ENCODE measurements around the gene IFIT2. TPM values are rescaled to one million over a fixed set of nuclear protein-coding genes. Genes with fewer than 3 reads are reported as not detected.
"Not testable (repeated sequence)": the region's sequence is repeated elsewhere in the genome, so short reads cannot be mapped to it uniquely, and the experiment has no call there.

Gene IFIT2, protein sequence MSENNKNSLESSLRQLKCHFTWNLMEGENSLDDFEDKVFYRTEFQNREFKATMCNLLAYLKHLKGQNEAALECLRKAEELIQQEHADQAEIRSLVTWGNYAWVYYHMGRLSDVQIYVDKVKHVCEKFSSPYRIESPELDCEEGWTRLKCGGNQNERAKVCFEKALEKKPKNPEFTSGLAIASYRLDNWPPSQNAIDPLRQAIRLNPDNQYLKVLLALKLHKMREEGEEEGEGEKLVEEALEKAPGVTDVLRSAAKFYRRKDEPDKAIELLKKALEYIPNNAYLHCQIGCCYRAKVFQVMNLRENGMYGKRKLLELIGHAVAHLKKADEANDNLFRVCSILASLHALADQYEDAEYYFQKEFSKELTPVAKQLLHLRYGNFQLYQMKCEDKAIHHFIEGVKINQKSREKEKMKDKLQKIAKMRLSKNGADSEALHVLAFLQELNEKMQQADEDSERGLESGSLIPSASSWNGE
- total RNA-seq, result 10 to 100 TPM; 16.0 to 34.4 TPM

DNA sequence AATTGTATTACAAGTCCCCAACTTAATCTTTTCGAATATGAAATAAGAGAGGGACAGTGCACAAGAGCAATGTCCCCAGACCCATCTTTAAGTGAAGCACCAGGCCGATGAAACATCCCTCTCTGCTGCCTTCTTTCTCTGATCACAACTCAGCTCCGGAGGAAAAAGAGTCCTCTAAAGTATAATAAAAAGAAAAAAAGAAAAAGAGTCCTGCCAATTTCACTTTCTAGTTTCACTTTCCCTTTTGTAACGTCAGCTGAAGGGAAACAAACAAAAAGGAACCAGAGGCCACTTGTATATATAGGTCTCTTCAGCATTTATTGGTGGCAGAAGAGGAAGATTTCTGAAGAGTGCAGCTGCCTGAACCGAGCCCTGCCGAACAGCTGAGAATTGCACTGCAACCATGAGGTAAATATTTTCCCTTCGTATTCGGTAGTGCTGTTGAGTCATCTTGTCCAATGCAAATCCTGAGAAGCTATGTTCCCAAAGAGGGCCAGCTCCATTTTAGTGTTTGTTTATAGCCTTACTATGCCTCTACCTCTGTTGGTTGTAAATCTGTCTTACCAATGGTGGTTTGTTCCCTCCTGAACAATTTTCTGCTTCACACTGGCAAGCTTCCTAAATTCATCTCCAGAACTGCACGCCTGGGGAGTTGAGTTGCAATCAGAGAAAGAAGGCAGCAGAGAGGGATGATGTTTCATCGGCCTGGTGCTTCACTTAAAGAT is at the start of gene IFIT2:
IFIT2 (plus strand) TSS at position 326 of the 725 bp plus-strand sequence; CDS start at position 404, 78 bp downstream.
- Mint-ChIP-seq H3K4me3 (peak within 1 kb of the TSS; percentile 94), H3K9me3 (ENCODE audit: low read depth) (peaks cover 10% of the 10 kb centered on the region), H3K4me1 (peaks cover 37% of the 10 kb centered on the region), H3K36me3 (peaks cover 55% of the 10 kb centered on the region), H3K27ac (peak within 1 kb of the TSS; percentile 92), H3K27me3 (peaks cover 3% of the 10 kb centered on the region)
- ATAC-seq (peak; percentile 79), DNase-seq (peak; percentile 48)
- CTCF ChIA-PET, result interaction anchor here (0.8 to 1.5 kb wide), 6 partner anchors 9 to 87 kb away, joined by 3 to 8 read pairs (median 4); partner anchors contain the start of gene IFIT3

DNA sequence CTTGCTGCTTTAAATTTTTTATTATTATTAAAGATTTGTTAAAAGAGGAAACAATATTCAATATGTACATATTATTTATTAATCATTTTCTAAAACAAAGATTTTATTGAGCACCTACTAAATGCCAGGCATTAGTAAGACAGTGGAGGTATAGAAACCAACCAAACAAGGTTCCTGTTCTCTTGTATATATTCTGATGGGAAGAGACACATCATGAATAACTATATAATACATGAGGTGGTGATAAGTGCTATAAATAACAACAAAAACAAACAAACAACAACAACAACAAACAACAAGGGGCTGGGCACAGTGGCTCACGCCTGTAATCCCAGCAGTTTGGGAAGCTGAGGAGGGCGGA is 49.6 kb upstream of the IFIT2 start:
- peaks cover 10% of the 10 kb centered on the region for H3K9me3 Mint-ChIP-seq (ENCODE audit: low read depth)
- CTCF ChIA-PET, result interaction anchor here (0.7 to 1.8 kb wide), 7 partner anchors 78 to 310 kb away, joined by 3 to 7 read pairs (median 4); partner anchors contain the start of genes IFIT1 and IFIT5
- ATAC-seq, result no peak
- H3K27ac Mint-ChIP-seq, result no peak overlapping the region
- no peak for DNase-seq
- H3K36me3 Mint-ChIP-seq, result peaks cover 28% of the 10 kb centered on the region
- H3K4me1 Mint-ChIP-seq, result peaks cover 28% of the 10 kb centered on the region
- peaks cover 19% of the 10 kb centered on the region for H3K27me3 Mint-ChIP-seq
- H3K4me3 Mint-ChIP-seq, result no peak overlapping the region

DNA sequence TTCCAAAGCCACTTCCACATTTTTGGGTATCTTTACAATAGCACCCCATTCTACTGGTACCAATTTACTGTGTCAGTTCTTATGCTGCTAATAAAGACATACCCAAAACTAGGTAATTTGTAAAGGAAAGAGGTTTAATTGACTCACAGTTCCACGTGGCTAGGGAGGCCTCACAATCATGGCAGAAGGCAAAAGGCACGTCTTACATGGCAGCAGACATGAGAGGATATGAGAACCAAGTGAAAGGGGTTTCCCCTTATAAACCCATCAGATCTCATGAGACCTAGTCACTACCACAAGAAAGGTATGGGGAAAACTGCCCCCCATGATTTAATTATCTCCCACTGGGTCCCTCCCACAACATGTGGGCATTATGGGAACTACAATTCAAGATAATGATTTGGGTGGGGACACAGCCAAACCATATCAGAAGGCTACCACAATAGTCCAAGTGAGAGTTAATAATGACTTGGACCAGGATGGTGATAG is 46.7 kb upstream of the IFIT2 start:
- ATAC-seq; H3K4me3 Mint-ChIP-seq; H3K9me3 Mint-ChIP-seq (ENCODE audit: low read depth); CTCF ChIA-PET; H3K27ac Mint-ChIP-seq; DNase-seq: not testable (repeated sequence)
- H3K4me1 Mint-ChIP-seq, result peaks cover 16% of the 10 kb centered on the region
- H3K36me3 Mint-ChIP-seq, result peaks cover 21% of the 10 kb centered on the region
- peaks cover 35% of the 10 kb centered on the region for H3K27me3 Mint-ChIP-seq

DNA sequence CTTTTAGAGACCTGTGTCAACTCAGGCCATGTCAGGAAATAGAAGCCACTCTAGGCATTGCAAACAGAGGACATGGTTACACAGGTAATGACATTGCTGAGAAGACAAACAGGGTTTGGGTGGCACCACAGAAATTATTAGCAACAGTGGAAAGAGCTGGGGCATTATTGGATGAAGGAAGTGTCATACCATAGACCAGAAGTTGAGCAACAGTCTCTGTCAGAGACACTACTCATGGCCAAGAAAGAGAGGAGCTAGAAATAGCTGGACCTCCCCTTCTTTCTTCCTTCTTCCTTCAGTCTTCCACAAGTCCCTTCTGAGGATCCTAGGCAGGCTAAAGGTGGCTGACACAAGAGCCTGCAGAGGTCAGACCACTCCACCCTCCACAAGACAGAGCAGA is 46.1 kb upstream of the IFIT2 start:
- no peak for ATAC-seq
- peaks cover 21% of the 10 kb centered on the region for H3K36me3 Mint-ChIP-seq
- no peak overlapping the region for H3K27ac Mint-ChIP-seq
- no peak overlapping the region for H3K4me3 Mint-ChIP-seq
- CTCF ChIA-PET, result no interaction called here
- H3K27me3 Mint-ChIP-seq, result peaks cover 35% of the 10 kb centered on the region
- H3K9me3 Mint-ChIP-seq (ENCODE audit: low read depth), result peaks cover 10% of the 10 kb centered on the region
- H3K4me1 Mint-ChIP-seq, result peaks cover 14% of the 10 kb centered on the region
- DNase-seq, result no peak

DNA sequence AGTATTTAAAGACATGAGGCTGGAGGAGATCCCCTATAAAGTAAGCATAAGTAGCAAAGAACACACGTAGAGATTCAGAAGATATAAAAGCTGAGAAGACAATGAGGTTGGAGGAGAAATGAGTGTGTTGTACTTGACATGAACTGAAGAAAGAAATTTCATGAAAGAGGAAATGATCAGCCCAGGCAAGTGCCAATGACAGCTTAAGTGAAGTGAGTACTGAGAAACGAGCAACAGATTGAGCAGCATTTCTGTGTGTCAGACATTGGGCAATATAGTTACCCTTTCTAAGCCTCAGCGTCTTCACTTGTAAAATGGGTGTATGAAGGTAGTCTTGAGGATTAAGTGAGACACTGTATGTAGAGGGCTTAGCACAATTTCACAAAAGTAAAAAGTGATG is 45.5 kb upstream of the IFIT2 start:
- H3K27ac Mint-ChIP-seq, result no peak overlapping the region
- CTCF ChIA-PET, result interaction anchor here (0.8 kb wide), 1 partner anchor 114 kb away, joined by 4 read pairs; no protein-coding TSS in a partner anchor
- no peak for ATAC-seq
- H3K9me3 Mint-ChIP-seq (ENCODE audit: low read depth), result peaks cover 10% of the 10 kb centered on the region
- H3K4me3 Mint-ChIP-seq, result no peak overlapping the region
- H3K36me3 Mint-ChIP-seq, result peaks cover 21% of the 10 kb centered on the region
- H3K27me3 Mint-ChIP-seq, result peaks cover 35% of the 10 kb centered on the region
- DNase-seq, result no peak
- peaks cover 10% of the 10 kb centered on the region for H3K4me1 Mint-ChIP-seq

DNA sequence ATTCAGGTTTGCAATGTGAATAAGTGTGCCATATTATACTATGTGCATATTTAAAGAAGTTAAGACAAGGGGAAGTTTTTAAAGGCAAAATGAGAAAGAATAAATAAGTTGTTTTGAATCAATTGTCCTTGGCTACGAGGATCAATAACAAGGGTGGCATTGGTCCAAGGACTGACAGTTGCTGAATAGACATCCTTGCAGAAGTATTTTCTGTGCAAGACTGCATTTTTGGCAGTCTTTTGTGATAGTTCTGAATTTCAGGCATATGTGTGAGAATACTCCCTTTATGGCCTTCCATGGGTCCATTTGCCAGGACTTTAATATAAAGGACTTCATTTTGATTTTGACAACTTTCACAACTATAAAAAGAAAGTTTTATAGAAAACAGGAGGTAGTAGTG is 44.9 kb upstream of the IFIT2 start:
- Mint-ChIP-seq H3K36me3 (peaks cover 21% of the 10 kb centered on the region), H3K27me3 (peaks cover 35% of the 10 kb centered on the region), H3K4me1 (peaks cover 10% of the 10 kb centered on the region), H3K27ac (no peak overlapping the region), H3K9me3 (ENCODE audit: low read depth) (peaks cover 10% of the 10 kb centered on the region), H3K4me3 (no peak overlapping the region)
- DNase-seq (no peak), ATAC-seq (no peak)
- CTCF ChIA-PET, result interaction anchor here (0.8 kb wide), 1 partner anchor 113 kb away, joined by 4 read pairs; no protein-coding TSS in a partner anchor

DNA sequence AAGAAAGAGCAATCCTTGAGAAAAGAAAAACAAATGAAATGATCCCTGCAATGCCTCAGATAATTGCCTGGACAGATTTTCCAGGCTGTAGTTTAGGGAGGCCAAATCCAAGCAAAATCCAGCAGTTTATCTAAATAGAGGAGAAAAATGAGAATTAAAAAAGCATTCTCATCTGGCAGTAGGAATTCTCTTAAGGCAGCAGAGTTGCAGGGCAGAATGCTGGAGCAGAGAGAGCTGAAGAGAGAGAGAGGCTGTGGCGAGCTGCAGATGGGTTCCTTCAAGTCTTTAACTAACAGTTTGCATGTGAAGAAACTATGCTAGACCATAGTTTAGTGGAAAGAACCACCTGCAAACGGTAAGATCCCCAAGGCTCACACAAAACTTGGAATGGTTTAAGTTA is 44.3 kb upstream of the IFIT2 start:
- CTCF ChIA-PET, result interaction anchor here (0.9 kb wide), 1 partner anchor 35 kb away, joined by 4 read pairs; no protein-coding TSS in a partner anchor
- Mint-ChIP-seq H3K4me3 (no peak overlapping the region), H3K27ac (no peak overlapping the region), H3K4me1 (peaks cover 8% of the 10 kb centered on the region), H3K36me3 (peaks cover 21% of the 10 kb centered on the region), H3K27me3 (peaks cover 35% of the 10 kb centered on the region), H3K9me3 (ENCODE audit: low read depth) (peaks cover 10% of the 10 kb centered on the region)
- ATAC-seq (no peak), DNase-seq (no peak)

DNA sequence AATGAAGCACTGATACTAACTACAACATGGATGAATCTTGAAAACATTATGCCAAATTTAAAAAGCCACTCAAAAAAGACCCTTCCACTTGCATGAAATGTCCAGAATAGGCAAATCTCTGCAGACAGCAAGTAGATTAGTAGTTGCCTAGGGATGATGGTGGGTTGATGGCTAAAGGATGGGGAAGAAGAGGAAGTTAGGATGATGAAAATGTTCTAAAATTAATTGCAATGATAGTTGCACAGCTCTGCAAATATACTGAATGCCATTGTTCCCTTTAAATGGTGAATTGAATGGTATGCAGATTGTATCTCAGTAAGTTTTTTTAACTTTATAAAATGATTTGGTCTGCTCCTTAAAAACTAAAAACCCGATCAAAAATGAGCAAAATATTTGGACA is 43.0 kb upstream of the IFIT2 start:
- peaks cover 8% of the 10 kb centered on the region for H3K4me1 Mint-ChIP-seq
- H3K27ac Mint-ChIP-seq, result no peak overlapping the region
- ATAC-seq, result no peak
- DNase-seq, result no peak
- peaks cover 7% of the 10 kb centered on the region for H3K9me3 Mint-ChIP-seq (ENCODE audit: low read depth)
- no peak overlapping the region for H3K4me3 Mint-ChIP-seq
- peaks cover 15% of the 10 kb centered on the region for H3K36me3 Mint-ChIP-seq
- CTCF ChIA-PET, result no interaction called here
- peaks cover 35% of the 10 kb centered on the region for H3K27me3 Mint-ChIP-seq

DNA sequence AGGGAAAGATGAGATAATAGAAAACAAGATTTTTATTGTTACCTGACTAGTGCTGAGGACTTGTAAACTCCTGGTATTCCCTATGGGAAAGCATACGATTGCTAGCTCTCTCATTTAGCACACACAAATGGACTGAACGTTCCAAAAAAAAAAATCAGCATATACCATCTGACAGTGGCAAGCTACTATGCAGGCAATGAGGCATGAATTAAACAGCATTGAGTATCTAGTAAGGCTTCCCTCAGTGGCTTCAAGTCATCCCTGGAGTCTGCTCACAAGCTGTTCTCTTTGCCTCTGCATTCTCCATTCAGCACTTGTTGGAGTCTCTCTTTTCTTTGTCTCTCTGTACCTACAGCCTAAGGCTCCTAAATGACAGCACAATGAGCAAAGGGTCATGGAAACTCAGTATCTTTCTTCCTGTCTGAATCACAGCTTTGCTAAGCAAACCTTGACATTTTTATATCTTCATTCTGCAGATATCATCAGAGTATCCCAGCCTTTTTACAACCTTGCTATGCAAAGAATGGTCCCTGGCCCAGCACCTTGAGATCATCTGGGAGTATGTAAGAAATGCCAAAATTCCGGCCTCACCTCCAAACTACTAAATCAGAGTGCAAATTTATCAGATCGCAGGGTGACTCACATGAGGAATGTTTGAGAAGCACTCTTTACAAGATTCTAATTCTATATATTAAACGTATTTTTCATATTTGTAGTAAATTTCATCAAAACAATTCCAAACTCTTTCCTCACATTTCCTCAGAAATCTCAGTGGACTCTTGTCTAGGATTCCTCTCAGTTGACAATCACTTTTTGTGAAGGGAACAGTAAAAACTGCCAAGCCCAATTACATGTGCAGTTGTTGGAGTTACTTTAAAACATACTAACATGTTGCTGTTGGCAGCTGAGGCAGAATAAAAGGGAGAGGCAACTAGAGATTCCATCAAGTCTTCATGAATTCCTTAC is 39.5 kb upstream of the IFIT2 start:
- CTCF ChIA-PET, result interaction anchor here (1.0 to 1.5 kb wide), 3 partner anchors 32 to 300 kb away, joined by 3 to 5 read pairs (median 4); no protein-coding TSS in a partner anchor

DNA sequence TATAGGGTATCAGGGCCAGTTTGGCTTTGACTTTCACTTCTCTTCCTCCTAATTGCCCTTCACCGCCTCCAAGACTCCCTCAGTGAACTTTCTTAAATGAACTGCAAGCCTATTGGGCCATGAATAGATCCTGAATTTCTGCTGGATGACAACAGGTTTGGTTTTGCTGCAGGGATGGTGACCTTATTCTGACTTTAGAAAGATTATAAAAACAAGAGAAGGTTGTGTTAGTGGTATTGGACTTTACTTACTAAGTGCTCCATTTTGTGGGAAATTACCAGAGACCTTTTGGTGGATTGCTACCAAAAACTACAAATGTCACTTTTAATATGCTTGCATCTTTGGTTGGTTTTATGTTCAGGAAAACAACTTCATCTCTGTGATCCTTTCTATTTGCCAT is 38.8 kb upstream of the IFIT2 start:
- Mint-ChIP-seq H3K9me3 (ENCODE audit: low read depth) (no peaks in the 10 kb centered on the region), H3K27ac (no peak overlapping the region), H3K4me1 (peaks cover 8% of the 10 kb centered on the region), H3K4me3 (no peak overlapping the region), H3K36me3 (peaks cover 3% of the 10 kb centered on the region), H3K27me3 (peaks cover 25% of the 10 kb centered on the region)
- CTCF ChIA-PET, result no interaction called here
- DNase-seq (no peak), ATAC-seq (no peak)

More for the DNA sequence above, 39.5 kb upstream of the IFIT2 start:
- Mint-ChIP-seq H3K9me3 (ENCODE audit: low read depth) (no peaks in the 10 kb centered on the region), H3K36me3 (peaks cover 3% of the 10 kb centered on the region), H3K4me3 (no peak overlapping the region), H3K27me3 (peaks cover 26% of the 10 kb centered on the region), H3K4me1 (peaks cover 8% of the 10 kb centered on the region), H3K27ac (no peak overlapping the region)
- DNase-seq, result no peak
- no peak for ATAC-seq

DNA sequence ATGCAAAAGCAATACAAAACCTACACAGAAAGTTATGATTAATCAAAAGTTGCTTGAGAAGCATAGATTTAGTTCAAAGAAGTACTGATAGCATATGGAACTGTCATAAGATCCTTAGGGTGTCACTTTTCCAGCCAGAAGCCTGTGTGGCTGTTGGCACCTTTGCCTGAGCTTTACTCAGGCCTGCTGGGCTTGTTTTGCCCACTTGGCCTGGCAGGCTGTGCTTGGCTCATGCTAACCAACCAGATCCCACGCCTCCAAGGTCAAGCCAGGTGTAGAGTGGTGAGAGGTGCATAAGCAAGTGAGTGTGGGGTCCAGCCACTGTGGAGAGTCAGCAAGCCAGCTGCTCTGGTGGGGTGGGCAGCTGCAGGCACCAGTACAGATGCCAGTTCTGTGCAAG is 38.3 kb upstream of the IFIT2 start:
- ATAC-seq (no peak), DNase-seq (no peak)
- no peak overlapping the region for H3K4me3 Mint-ChIP-seq
- H3K27me3 Mint-ChIP-seq, result peaks cover 22% of the 10 kb centered on the region
- H3K36me3 Mint-ChIP-seq, result peaks cover 3% of the 10 kb centered on the region
- CTCF ChIA-PET, result interaction anchor here (1.2 kb wide), 1 partner anchor 129 kb away, joined by 4 read pairs; the partner anchor contains the start of gene IFIT1
- H3K27ac Mint-ChIP-seq, result no peak overlapping the region
- no peaks in the 10 kb centered on the region for H3K9me3 Mint-ChIP-seq (ENCODE audit: low read depth)
- H3K4me1 Mint-ChIP-seq, result peaks cover 8% of the 10 kb centered on the region

DNA sequence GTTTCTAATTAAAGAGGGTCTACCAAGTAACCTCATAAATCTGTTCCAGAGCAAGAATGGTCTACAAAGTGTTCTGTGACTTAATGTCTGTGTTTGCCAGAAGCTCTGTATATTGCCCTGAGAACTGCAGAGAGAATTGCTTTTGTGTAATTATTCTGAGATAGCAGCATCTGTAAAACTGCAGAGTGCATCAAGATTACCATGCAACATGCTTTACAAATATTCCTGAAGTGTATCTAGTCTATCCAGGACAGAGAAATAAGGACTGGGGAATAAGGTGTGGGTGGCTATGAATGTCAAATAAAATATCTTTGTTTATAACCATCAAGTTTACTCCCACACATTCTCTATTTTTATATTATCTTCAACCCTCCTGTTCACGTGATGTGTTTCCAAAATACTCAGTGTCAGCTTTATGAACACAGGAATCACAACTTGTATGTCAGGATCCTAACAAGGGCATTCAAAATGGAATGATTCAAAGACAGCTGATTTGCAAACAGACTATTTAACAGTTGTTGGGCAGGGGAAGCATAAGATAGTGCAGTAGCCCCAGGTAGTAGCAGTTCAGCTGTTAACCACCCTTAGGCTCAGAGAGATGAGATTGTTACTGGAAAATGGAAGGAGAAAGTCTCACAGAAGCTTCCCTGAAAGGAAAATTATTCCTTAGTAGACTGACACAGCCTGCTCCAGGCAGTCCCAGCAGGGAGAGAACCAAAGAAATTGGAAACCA is 35.0 kb upstream of the IFIT2 start:
- H3K27ac Mint-ChIP-seq, result no peak overlapping the region
- CTCF ChIA-PET, result no interaction called here

More for the DNA sequence above, 35.0 kb upstream of the IFIT2 start:
- peaks cover 3% of the 10 kb centered on the region for H3K36me3 Mint-ChIP-seq
- DNase-seq (no peak), ATAC-seq (no peak)
- H3K4me3 Mint-ChIP-seq, result no peak overlapping the region
- H3K27me3 Mint-ChIP-seq, result peaks cover 20% of the 10 kb centered on the region
- no peaks in the 10 kb centered on the region for H3K9me3 Mint-ChIP-seq (ENCODE audit: low read depth)
- no peaks in the 10 kb centered on the region for H3K4me1 Mint-ChIP-seq

All from activated CD8-positive, alpha-beta memory T cell treated with anti-CD3 and anti-CD28 coated beads, Interleukin-2, amount 10 ng/mL, durations not matched to agents 7 days and 5 days (primary cell).